NCI-H1694 treated with DMSO at 0.1 percent for 48 hours (cell line): ENCODE data around the gene CNTNAP2.

Experiments used
- DNase-seq: peaks from one replicate; lab custom pipeline; 2025; lab: John Stamatoyannopoulos, UW

The CNTNAP2 gene

DNA sequence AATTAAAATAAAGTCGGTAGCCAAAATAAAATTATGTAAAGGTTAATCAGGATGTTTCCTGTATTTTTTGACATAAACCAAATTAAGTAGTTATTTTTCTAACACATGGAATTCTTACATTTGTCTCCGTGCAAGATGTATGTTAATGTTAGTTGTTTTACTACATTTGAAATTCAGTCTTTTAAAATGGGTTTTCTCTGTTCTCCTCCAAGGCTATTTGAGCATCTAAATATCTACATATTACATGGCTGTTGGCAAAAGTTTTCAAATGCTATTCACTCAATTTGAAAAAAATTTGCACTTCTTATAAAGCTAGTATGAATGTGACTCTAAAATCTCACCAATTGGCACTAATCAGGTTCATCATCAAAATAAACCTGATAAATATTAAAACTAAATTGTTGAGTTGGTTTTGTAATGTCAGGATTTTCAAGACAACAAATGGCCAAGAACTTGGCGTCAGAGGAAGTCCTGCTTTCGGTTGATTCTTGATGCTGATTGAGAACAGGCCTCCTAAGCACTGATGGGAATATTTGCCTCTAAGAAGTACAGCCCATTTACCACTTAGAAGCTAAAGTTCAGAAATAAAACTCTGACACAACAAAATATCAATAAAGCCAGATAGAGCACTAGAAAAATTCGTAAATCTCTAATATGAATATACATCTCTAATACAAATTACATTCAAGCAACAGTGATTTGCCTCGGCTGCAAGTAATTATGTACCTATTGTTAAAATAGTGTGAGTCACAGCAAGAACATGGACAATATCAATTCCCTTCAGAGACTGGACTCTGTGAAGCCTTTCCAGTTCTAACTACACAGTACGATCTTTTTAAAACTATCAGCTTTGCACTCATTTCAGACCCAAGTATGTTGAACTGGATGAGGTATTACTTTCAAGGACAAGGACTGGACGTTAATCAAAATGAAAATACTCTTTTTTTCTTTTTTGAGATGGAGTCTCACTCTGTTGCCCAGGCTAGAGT is 1740.8 kb downstream of the CNTNAP2 start:
- no peak for DNase-seq

- DNase-seq = no peak
These were observed 1741.8 kb downstream of the CNTNAP2 start for GRCh38 chr7:147858421-147858820.

DNA sequence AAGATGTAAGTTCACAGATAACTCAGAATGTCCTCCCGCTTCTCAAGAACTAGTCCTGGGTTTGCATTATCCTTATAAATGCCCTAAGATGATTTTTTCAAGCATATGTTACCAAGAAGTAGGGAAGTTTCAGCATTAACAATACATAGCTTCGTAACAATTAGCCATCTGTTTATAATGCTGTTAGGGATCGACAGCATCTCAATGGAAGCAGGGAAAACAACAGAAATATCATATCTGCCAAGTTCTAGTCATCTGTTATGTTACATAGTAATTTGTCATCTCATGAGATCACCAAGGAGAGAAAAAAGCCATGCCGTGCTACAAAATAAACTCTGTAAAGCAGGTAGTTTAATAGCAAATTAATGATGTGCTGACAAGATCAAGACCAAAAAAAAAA is 1742.4 kb downstream of the CNTNAP2 start:
- DNase-seq = peak; percentile 11

DNA sequence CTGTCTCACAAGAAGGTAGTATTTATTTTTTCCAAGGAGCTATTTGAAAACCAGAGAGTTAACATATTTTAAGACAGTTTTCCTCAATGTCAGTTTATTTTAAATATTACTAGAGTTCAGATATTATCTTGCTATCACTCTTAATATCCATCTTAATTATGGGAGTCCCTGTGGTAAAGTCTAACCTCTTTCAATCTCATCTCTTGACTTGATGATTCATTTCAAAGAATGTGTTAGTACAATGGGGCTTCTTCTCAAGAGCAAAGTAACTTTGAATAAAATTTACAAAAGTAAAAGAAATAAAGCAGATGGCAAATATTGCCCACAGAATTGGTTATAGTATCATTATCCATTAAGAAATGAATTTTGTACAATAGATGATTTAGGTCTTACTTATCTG is 1742.9 kb downstream of the CNTNAP2 start:
- no peak for DNase-seq

- no peak for DNase-seq
These were observed 1744.6 kb downstream of the CNTNAP2 start for GRCh38 chr7:147861058-147861716.

DNA sequence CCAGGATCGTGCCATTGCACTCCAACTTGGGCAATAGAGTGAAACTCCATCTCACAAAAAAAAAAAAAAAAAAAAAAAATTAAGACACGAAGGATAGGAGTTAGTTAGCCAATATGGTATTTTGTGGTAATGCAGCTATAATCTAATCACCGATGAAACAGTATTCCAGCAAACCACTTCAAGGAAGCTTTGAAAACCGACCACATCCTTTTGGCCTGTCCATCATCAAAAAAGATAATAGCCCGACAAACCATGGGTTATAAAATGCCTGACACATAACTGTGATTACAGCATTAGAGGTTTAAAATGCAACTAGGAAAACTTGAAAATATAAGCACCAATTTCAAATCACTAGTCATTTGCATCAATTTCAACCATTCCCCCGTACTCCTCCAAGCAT is 1745.3 kb downstream of the CNTNAP2 start:
- DNase-seq = no peak

DNA sequence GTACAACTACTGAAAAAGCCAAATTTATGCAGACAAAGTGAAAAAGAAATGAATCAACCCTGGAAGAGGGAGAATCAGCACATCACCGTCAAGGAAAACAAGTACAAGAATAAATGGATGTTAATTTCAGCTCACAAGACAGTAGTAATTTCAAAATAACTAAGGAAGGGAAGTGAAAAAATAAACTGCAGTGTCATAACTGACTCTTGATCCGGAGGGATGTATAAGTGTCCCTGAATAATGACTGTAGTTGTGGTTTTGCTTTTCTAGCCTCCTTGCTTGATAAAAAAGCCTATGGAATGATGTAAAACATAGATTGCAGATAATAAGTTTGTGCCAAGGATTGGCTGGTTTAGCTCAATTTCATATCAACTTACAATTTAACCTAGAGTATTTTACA is 1752.9 kb downstream of the CNTNAP2 start:
- DNase-seq = no peak

- DNase-seq = no peak
These were observed 1762.5 kb downstream of the CNTNAP2 start for GRCh38 chr7:147878912-147879661.

- no peak for DNase-seq
These were observed 1769.3 kb downstream of the CNTNAP2 start for GRCh38 chr7:147885869-147886268.

- no peak for DNase-seq
These were observed 1777.7 kb downstream of the CNTNAP2 start for GRCh38 chr7:147894271-147894670.

DNA sequence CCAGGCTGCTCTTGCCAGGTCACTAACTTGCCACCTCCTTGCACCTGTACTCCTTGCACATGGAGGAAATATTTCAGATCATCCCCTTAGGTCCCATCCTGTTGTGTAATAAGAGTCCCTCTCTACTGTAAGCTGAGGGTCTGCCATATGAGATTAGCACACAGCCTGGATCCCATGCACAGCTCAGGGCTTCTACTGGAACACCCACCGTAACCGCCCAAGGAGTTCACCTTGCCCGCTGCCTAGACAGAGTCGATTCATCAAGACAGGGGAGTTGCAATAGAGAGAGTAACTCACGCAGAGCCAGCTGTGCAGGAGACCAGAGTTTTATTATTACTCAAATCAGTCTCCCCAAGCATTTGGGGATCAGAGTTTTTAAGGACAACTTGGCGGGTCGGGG is 1779.5 kb downstream of the CNTNAP2 start:
- DNase-seq = no peak

DNA sequence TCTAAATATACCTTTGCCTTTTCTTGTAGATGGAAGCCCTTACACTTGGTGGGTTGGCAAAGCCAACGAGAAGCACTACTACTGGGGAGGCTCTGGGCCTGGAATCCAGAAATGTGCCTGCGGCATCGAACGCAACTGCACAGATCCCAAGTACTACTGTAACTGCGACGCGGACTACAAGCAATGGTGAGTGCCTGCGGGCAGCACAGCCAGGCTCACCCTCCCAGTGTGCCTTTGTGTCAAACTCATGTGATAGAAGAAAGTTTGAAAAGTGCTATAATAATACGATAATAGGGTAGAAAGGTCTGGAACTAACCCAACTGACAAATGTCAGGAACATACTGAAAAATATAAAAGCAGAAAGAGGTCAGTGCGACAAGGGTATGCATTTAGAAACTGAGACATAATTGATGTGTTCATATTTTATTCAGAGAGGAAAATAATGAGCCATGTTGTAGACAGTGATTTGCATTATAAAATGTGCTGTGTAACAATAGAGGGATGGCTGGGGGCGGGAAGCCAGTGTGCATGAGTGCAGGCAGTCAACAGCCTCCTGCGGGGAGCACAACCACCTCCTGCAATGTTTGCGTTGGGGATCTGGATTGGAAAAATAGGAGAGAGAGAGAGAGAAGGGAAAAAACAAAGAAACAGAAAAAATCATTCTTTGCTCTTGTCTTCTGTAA is 1787.1 kb downstream of the CNTNAP2 start:
- DNase-seq = no peak

DNA sequence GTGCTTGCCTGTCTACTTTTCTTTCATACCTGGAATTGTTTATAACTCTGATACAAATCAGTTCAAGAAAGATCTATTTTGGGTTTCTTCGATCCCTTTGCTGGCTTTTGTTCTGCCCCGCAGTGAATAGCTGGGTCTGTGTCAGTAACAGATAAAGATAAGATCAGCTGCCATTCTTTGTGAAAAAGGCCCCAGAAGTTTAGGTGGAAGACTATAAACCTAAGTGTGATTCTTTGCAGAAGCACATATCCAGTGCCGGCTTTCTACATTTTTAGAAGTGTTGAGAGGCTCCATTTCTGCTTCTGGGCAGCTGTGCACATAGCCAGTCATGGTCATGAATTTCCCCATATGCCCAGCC is 1787.6 kb downstream of the CNTNAP2 start:
- DNase-seq = no peak

DNA sequence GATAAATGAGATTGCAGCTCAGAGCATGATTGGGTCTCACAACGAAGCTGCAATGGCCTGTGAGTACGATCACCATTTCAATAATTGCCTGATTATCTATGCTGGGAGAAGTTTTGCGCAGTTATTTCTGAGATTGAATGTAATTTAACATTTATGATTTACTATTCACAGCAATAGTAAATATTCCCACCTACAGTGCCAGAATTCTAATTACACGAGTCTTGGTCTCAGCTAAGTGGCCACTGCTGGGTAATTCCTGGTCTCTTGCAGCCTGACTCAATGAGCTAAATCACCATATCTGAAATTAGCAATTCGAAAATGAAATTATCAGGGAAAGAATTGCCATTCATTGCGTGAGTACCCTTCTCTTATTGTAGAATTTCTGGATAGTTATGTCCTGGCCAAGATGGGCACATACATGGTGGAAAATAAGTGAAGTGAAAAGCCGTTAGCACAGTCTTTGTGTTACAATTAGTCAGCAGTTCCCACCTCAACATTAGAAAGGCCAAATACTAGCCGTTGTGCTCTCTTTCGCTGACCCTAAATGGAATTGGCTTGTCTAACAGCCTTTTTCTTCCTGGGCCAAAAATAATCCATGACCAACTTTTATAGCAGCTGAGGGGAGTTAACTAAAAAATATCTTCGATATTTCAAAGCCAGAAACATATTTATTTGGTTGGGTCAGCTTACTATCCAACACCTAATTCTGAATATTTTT is 1793.0 kb downstream of the CNTNAP2 start:
- no peak for DNase-seq

DNA sequence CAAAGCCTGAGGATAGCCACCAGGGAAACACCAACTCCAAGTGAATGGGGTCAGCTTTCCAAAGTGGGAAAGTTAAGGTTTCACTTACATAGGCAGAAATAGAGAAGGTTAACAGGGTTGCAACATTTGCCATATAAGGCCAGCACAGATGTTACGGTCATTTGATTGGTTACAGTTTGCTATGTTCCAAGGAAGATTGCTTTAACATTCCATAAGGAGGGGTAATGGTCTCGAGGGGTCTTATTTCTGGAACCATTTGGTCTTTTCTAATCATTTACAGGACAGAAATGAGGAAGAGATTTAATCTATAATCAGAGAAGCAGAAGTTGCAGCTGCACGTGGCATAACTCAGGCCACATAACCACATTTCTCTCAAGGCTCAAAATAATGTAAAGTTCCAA is 1794.6 kb downstream of the CNTNAP2 start:
- no peak for DNase-seq

- DNase-seq = no peak
These were observed 1795.7 kb downstream of the CNTNAP2 start for GRCh38 chr7:147912291-147912690.

- no peak for DNase-seq
These were observed 1796.5 kb downstream of the CNTNAP2 start for GRCh38 chr7:147912946-147913638.

- no peak for DNase-seq
These were observed 1799.2 kb downstream of the CNTNAP2 start for GRCh38 chr7:147915781-147916180.

GRCh38 chr7:147916573-147916972 is 1800.0 kb downstream of the CNTNAP2 start:
- no peak for DNase-seq

- DNase-seq = no peak
These were observed 1807.2 kb downstream of the CNTNAP2 start for GRCh38 chr7:147923841-147924240.

- DNase-seq = no peak
These were observed 1820.8 kb downstream of the CNTNAP2 start for GRCh38 chr7:147937428-147937827.
